PC-3 (cell line): Measurements from ENCODE around the gene SRGAP3.

Experiments
- EZH2 ChIP-seq: fragments of 300-600 bp; sonication (generic); IDR thresholded peaks from one replicate; pipeline ENCODE4 v1.6.1; 2017; ENCODE audit warnings: antibody characterized with exemption, mild to moderate bottlenecking, low read length; ENCODE audit not compliant: unreplicated experiment
- TF ChIP-seq, protein P1 (sequence below): fragments of 300-600 bp; sonication (generic); conservative IDR thresholded peaks from 2 replicates; pipeline ENCODE4 v1.5.1; 2017; ENCODE audit warnings: antibody characterized with exemption, low read depth, mild to moderate bottlenecking, low read length

DNA sequence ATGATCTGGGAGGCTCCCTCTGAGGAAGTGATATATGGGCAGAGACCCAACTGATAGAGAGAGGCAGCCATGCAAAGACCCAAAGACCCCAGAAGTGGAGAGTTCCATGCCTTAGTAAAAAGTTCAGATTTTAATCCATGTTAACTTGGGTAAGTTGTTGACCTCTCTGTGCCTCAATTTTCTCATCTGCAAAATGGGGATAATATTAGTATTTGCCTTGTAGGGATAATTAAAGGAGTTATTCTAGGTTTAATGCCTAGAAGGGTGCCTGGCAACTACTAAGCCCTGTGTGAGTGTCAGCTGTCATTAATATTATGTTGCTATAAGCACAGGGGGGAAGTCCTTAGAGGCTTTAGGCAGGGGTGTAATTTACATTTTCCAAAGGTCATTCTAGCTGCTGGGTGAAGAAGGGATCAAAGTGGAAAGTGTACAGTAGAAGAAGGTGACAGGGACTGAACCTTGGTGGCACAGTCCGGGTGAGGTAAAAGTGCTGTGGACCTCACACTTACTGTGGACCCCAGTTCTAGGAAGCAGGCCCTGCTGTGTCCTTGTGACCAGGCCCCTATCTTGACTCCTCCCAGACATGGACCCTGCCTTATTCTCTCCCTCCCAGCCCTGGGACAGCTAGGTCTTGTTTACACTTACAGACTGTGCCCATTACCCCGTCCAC is 283.2 kb downstream of the SRGAP3 start:
- TF ChIP-seq, protein P1, sequence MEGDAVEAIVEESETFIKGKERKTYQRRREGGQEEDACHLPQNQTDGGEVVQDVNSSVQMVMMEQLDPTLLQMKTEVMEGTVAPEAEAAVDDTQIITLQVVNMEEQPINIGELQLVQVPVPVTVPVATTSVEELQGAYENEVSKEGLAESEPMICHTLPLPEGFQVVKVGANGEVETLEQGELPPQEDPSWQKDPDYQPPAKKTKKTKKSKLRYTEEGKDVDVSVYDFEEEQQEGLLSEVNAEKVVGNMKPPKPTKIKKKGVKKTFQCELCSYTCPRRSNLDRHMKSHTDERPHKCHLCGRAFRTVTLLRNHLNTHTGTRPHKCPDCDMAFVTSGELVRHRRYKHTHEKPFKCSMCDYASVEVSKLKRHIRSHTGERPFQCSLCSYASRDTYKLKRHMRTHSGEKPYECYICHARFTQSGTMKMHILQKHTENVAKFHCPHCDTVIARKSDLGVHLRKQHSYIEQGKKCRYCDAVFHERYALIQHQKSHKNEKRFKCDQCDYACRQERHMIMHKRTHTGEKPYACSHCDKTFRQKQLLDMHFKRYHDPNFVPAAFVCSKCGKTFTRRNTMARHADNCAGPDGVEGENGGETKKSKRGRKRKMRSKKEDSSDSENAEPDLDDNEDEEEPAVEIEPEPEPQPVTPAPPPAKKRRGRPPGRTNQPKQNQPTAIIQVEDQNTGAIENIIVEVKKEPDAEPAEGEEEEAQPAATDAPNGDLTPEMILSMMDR = no peak
- no peak for TF ChIP-seq EZH2
